ENCODE measurements around the gene RNASE7.

Gene RNASE7

GRCh38 chr14:21074398-21075272, 32.5 kb downstream of the RNASE7 start:
- TF ChIP-seq GATA3 (IDR thresholded peaks at IDR 0.05; ENCODE audit: low read depth, low read length), result no peak

GRCh38 chr14:21075719-21076437, 33.7 kb downstream of the RNASE7 start:
- TF ChIP-seq GATA3 (IDR thresholded peaks at IDR 0.05; ENCODE audit: low read depth, low read length) (no peak), GATA2 (IDR thresholded peaks at IDR 0.05; ENCODE audit: low read depth, low read length) (no peak)

GRCh38 chr14:21077672-21078071, 35.5 kb downstream of the RNASE7 start:
- TF ChIP-seq GATA2 (IDR thresholded peaks at IDR 0.05; ENCODE audit: low read depth, low read length), result no peak
- TF ChIP-seq GATA3 (IDR thresholded peaks at IDR 0.05; ENCODE audit: low read depth, low read length), result no peak

- no peak for TF ChIP-seq GATA3 (IDR thresholded peaks at IDR 0.05; ENCODE audit: low read depth, low read length)
- no peak for TF ChIP-seq GATA2 (IDR thresholded peaks at IDR 0.05; ENCODE audit: low read depth, low read length)
Observed at GRCh38 chr14:21078287-21078686, 36.1 kb downstream of the RNASE7 start.

- TF ChIP-seq GATA3 (IDR thresholded peaks at IDR 0.05; ENCODE audit: low read depth, low read length) (no peak), GATA2 (IDR thresholded peaks at IDR 0.05; ENCODE audit: low read depth, low read length) (no peak)
Observed at GRCh38 chr14:21078726-21079125, 36.6 kb downstream of the RNASE7 start.

- TF ChIP-seq GATA2 (IDR thresholded peaks at IDR 0.05; ENCODE audit: low read depth, low read length) (no peak), GATA3 (IDR thresholded peaks at IDR 0.05; ENCODE audit: low read depth, low read length) (no peak)
Observed at GRCh38 chr14:21081521-21082142, 39.5 kb downstream of the RNASE7 start.

- TF ChIP-seq GATA3 (IDR thresholded peaks at IDR 0.05; ENCODE audit: low read depth, low read length), result no peak
- no peak for TF ChIP-seq GATA2 (IDR thresholded peaks at IDR 0.05; ENCODE audit: low read depth, low read length)
Observed at GRCh38 chr14:21083565-21084325, 41.6 kb downstream of the RNASE7 start.

- TF ChIP-seq GATA2 (IDR thresholded peaks at IDR 0.05; ENCODE audit: low read depth, low read length) (no peak), GATA3 (IDR thresholded peaks at IDR 0.05; ENCODE audit: low read depth, low read length) (no peak)
Observed at GRCh38 chr14:21084396-21084795, 42.2 kb downstream of the RNASE7 start.

- TF ChIP-seq GATA2 (IDR thresholded peaks at IDR 0.05; ENCODE audit: low read depth, low read length) (no peak), GATA3 (IDR thresholded peaks at IDR 0.05; ENCODE audit: low read depth, low read length) (no peak)
Observed at GRCh38 chr14:21084998-21085853, 43.1 kb downstream of the RNASE7 start.

- no peak for TF ChIP-seq GATA2 (IDR thresholded peaks at IDR 0.05; ENCODE audit: low read depth, low read length)
- no peak for TF ChIP-seq GATA3 (IDR thresholded peaks at IDR 0.05; ENCODE audit: low read depth, low read length)
Observed at GRCh38 chr14:21086908-21087293, 44.7 kb downstream of the RNASE7 start.

- TF ChIP-seq GATA2 (IDR thresholded peaks at IDR 0.05; ENCODE audit: low read depth, low read length), result no peak
- no peak for TF ChIP-seq GATA3 (IDR thresholded peaks at IDR 0.05; ENCODE audit: low read depth, low read length)
Observed at GRCh38 chr14:21087294-21088091, 45.3 kb downstream of the RNASE7 start.

GRCh38 chr14:21088687-21089086, 46.5 kb downstream of the RNASE7 start:
- TF ChIP-seq GATA3 (IDR thresholded peaks at IDR 0.05; ENCODE audit: low read depth, low read length) (no peak), GATA2 (IDR thresholded peaks at IDR 0.05; ENCODE audit: low read depth, low read length) (no peak)
